Fibroblast of peridontal ligament (primary cell): Measurements from ENCODE around the gene THSD7A.
"Not testable (repeated sequence)": the region's sequence is repeated elsewhere in the genome, so short reads cannot be mapped to it uniquely, and the experiment has no call there.

ENCODE experiments used
- DNase-seq: peaks from one replicate; pipeline ENCODE4 v3.0.0-alpha.2; 2010; ENCODE audit errors: extremely low read depth

The THSD7A gene

GRCh38 chr7:11458736-11459483 is 373.1 kb downstream of the THSD7A start:
- DNase-seq: peak; percentile 55

DNA sequence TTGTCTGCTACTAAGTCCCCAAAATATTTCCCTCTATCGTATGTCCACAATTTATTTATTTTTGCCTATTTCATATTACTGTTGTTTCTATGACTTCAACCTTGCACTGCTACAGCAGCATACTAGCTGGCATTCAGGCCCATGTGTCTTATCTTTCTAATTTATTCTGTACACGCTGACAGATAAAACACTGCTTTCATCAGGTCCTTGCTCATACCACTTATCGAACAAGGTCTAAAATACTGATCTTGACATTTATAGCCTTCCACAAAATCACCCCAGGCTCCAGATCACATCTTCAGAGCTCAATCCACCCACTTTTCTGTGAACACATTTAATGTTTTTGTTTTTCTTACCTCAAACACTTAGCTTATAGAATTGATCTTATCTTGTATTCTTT is 374.6 kb downstream of the THSD7A start:
- no peak for DNase-seq

GRCh38 chr7:11456574-11456973 is 375.4 kb downstream of the THSD7A start:
- DNase-seq: no peak

- DNase-seq: no peak
Observed at GRCh38 chr7:11452476-11452875, 379.5 kb downstream of the THSD7A start.

DNA sequence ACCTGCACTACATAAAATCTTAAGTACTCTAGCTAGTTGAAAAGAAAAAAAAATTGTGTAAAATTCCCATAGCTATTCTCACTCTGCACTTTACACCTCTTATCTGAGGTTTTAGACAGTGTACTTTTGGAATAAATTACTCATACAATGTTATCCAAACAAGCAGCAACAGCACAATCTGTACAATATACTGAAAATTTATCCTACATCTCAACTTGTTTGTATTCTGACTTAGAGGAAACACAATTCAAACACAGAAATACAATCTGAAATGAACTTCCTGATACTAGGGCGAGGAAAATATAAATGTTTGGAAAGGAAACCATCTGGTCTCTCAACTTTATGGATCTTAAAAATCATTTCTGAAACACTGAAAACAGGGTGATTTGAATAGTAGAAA is 381.7 kb downstream of the THSD7A start:
- no peak for DNase-seq

- DNase-seq: no peak
Observed at GRCh38 chr7:11449316-11449715, 382.7 kb downstream of the THSD7A start.

- DNase-seq: no peak
Observed at GRCh38 chr7:11448323-11448722, 383.7 kb downstream of the THSD7A start.

GRCh38 chr7:11447106-11447505 is 384.9 kb downstream of the THSD7A start:
- no peak for DNase-seq

DNA sequence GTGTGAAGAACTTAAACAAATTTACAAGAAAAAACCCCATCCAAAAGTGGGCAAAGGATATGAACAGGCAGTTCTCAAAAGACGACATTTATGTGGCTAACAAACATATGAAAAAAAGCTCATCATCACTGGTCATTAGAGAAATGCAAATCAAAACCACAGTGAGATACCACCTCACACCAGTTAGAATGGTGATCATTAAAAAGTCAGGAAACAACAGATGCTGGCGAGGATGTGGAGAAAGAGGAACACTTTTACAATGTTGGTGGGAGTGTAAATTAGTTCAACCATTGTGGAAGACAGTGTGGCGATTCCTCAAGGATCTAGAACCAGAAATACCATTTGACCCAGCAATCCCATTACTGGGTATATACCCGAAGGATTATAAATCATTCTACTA is 388.1 kb downstream of the THSD7A start:
- DNase-seq: not testable (repeated sequence)

- peak; percentile 7 for DNase-seq
Observed at GRCh38 chr7:11437994-11438393, 394.0 kb downstream of the THSD7A start.

DNA sequence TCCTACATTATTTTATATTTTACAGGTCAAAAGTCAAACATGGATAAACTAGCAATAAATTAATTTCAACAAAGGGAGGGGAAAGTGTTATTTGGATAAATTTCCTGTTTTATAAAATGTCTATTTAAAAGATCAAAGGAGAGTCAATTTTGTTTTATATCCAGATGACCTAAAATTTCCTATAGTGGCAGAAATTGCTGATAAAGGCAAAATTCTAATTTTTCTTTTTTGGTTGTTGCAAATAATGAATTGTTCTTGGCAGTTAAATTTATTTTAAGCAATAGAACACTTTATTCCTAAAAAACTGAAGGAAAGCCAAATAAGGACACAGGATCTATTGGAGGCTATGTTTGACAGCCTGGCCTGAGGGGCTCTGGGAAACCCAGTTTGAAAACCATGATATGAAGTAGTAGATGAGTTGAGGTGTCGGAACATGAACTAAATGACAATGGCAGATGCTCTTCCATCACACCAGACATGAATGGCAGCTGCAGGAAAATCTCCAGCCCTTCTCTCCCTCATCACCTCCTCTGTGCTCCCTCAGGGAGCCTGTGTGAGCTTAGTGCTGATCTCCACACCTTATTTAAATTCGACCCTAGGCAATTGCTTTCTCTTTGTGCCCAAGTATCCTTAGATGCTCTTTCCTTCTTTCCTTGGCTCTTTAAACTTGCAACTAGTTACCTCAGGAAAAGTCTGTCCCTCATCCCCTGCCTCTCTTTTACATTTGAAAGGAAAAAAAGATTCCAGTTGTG is 395.0 kb downstream of the THSD7A start:
- DNase-seq: no peak

DNA sequence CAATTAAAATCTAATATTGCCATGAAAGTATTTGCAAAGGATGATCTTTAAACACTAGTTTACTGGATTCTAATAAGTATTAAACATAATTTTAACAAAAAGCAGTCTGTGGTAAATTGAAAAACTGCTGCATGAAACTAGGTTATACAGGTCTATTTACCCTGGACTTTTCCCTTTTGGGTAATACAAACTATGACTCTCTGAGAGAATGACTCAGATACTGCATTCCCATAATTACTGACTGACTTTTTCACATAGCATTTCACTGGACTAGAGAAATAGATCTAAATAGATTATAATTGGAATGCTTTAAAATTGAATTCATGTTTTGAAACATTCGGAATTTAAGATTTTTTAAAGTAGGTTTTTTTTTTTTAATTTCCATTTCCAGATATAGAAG is 395.7 kb downstream of the THSD7A start:
- peak; percentile 3 for DNase-seq

DNA sequence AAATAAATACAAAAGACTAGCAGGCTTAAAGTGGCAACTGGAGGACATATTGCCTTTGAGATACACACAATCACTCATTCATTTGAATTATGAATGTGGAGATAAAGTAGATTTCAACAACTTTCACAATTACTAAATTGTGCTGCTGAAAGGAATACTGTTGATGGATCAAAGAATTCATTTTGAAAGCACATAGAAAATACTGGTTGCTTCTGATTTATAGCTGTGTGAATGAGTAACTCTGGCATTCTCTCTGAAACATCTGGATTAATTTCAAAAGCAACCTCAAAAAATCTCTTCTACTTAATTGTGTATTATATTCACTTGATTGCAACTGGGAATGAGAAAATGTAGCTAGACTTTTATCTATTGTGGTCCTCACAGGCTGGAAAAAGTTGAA is 397.6 kb downstream of the THSD7A start:
- DNase-seq: no peak

- DNase-seq: no peak
Observed at GRCh38 chr7:11430841-11431240, 401.2 kb downstream of the THSD7A start.

DNA sequence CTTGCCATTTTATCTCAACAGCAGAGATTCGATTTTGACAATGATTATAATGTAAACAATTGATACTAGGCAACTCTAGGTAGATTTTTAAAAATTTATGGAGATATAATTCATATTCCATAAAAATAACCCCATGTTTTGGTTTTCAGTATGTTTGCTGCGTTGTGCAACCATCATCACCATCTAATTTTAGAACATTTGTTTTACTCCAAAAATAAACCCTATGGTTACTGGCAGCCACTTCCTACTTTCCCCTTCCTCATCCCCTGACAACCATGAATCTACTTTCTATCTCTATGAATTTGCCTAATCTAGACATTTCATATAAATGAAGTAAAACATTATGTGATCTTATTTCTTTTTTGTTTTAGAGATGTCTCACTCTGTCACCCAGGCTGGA is 401.9 kb downstream of the THSD7A start:
- no peak for DNase-seq

DNA sequence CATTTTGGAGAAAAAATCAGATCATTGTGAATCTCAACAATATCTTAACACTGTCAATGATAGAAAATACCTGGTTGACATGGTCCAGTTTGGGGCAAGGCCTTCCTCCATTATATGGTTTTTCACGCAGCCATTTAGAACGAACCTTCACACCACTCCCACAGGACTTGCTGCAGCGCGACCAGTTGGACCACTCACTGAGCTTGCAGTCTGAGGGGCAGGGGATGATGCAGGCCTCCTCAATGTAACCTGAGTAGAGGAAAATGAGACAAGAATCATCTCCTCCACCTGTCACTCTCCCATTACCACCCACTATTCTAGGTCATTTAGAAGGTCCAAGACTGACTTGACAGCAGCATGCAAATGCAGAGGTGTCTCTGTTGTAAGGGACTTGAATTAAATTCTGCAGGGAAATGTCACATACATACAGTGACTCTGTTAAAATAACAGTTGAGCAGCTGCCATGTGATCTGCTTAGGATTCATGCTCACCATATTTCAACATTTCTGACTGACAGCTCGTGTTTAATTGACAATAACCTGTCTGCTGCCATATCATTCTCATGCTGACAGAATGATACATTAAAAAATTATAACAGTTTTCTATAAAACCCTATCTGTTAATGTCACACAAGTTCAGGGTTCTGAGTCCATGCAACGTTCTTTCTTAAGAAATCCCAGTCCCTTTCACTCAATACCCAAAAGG is 403.0 kb downstream of the THSD7A start:
- DNase-seq: no peak

- DNase-seq: peak; percentile 78
Observed at GRCh38 chr7:11427686-11428273, 404.2 kb downstream of the THSD7A start.

DNA sequence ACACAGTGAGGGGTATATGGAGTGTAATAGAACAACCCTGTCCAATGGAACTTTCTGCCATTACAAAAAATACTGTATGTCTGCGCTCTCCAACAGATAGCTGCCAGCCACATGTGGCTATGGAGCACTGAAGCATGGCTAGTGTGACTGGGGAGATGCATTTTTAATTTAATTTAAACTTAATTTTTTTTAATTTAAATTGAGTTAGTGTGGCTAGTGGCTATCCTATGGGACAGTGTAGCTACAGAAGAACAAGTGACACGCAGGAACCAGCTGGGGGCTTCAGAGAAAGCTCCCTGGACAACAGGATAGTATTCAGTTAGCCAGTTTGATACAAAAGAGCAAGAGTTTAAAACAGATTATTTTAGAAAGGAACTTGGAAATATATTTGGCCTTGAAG is 408.0 kb downstream of the THSD7A start:
- DNase-seq: no peak

- no peak for DNase-seq
Observed at GRCh38 chr7:11420049-11420448, 411.9 kb downstream of the THSD7A start.

GRCh38 chr7:11416641-11417458 is 415.1 kb downstream of the THSD7A start:
- no peak for DNase-seq

DNA sequence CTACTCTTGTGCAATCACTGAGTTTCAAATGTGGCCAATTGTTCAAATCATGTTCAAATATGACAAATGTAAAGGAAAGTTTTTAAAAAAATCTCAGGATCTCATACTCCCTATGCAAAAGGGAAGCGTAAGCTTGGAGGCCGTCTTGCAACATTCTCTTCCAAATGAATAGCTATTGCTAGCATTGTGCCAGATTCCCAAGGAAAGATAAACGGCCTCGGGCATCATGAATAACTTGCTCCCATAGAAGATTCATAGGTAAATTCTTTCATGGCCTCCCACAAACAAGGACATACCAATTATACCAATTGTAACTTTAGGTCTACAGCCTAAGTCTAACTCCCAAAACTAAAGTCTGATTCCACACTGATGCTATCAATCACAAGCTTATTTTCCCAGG is 416.9 kb downstream of the THSD7A start:
- no peak for DNase-seq
